H9 (cell line): ENCODE measurements around the gene ADARB2. TPM values are rescaled to one million over a fixed set of nuclear protein-coding genes. Genes with fewer than 3 reads are reported as not detected.

Experiments
- DNase-seq: peaks from one replicate; pipeline ENCODE4 v3.0.0-alpha.2; 2017
- H2AFZ ChIP-seq: one replicate; pipeline ENCODE4 v1.6.1; 2013; ENCODE audit warnings: mild to moderate bottlenecking, low read length, control low read depth, moderate library complexity
- H2AK5ac ChIP-seq: 2 replicates; pipeline ENCODE4 v1.6.1; 2013; ENCODE audit warnings: low read length, control low read depth, mixed read lengths; ENCODE audit not compliant: insufficient read length
- H2BK120ac ChIP-seq: one replicate; pipeline ENCODE4 v1.6.1; 2013; ENCODE audit warnings: low read depth, mild to moderate bottlenecking, low read length, control low read depth, inconsistent platforms; ENCODE audit not compliant: poor library complexity, severe bottlenecking
- H2BK12ac ChIP-seq: 2 replicates; pipeline ENCODE4 v1.6.1; 2013; ENCODE audit warnings: low read length, control low read depth, mixed read lengths, low read depth; ENCODE audit not compliant: insufficient read length
- H2BK15ac ChIP-seq: 2 replicates; pipeline ENCODE4 v1.6.1; 2013; ENCODE audit warnings: low read depth, low read length, control low read depth
- H2BK20ac ChIP-seq: one replicate; pipeline ENCODE4 v1.6.1; 2013; ENCODE audit warnings: low read depth, mild to moderate bottlenecking, low read length, control low read depth, inconsistent platforms; ENCODE audit not compliant: poor library complexity, severe bottlenecking
- H2BK5ac ChIP-seq: 2 replicates; pipeline ENCODE4 v1.6.1; 2013; ENCODE audit warnings: low read length, control low read depth, mixed read lengths; ENCODE audit not compliant: insufficient read length
- H3K14ac ChIP-seq: 2 replicates; pipeline ENCODE4 v1.6.1; 2013; ENCODE audit warnings: low read length, control low read depth; ENCODE audit not compliant: insufficient read depth
- H3K18ac ChIP-seq: 2 replicates; pipeline ENCODE4 v1.6.1; 2013; ENCODE audit warnings: low read depth, mild to moderate bottlenecking, mixed read lengths, low read length, control low read depth; ENCODE audit not compliant: insufficient read length
- H3K23ac ChIP-seq: 2 replicates; pipeline ENCODE4 v1.6.1; 2013; ENCODE audit warnings: low read length, control low read depth, mixed read lengths, low read depth; ENCODE audit not compliant: insufficient read length
- H3K23me2 ChIP-seq: 2 replicates; pipeline ENCODE4 v1.6.1; 2013; ENCODE audit warnings: low read depth, mild to moderate bottlenecking, mixed read lengths, low read length, control low read depth; ENCODE audit not compliant: insufficient read length, poor library complexity, severe bottlenecking
- H3K27ac ChIP-seq: 2 replicates; pipeline ENCODE4 v1.5.1; 2013; ENCODE audit warnings: low read length, control low read depth, mixed read lengths, low read depth; ENCODE audit not compliant: insufficient read length
- H3K27me3 ChIP-seq: 2 replicates; pipeline ENCODE4 v1.6.1; 2013; ENCODE audit warnings: low read length, control low read depth, inconsistent platforms; ENCODE audit not compliant: insufficient read depth
- H3K4ac ChIP-seq: 2 replicates; pipeline ENCODE4 v1.6.1; 2013; ENCODE audit warnings: low read depth, mild to moderate bottlenecking, control low read depth, inconsistent platforms, low read length, moderate library complexity
- H3K4me1 ChIP-seq: 2 replicates; pipeline ENCODE4 v1.6.1; 2013; ENCODE audit warnings: low read length, control low read depth, inconsistent platforms; ENCODE audit not compliant: insufficient read depth
- H3K4me2 ChIP-seq: 2 replicates; pipeline ENCODE4 v1.6.1; 2013; ENCODE audit warnings: low read length, control low read depth, mixed read lengths; ENCODE audit not compliant: insufficient read length, insufficient read depth
- H3K56ac ChIP-seq: 2 replicates; pipeline ENCODE4 v1.6.1; 2013; ENCODE audit warnings: low read depth, mild to moderate bottlenecking, mixed read lengths, low read length, control low read depth; ENCODE audit not compliant: insufficient read length
- H3K79me1 ChIP-seq: 2 replicates; pipeline ENCODE4 v1.6.1; 2013; ENCODE audit warnings: low read depth, mild to moderate bottlenecking, moderate library complexity, low read length, control low read depth, inconsistent platforms; ENCODE audit not compliant: insufficient read depth, poor library complexity, severe bottlenecking
- H3K79me2 ChIP-seq: 2 replicates; pipeline ENCODE4 v1.6.1; 2013; ENCODE audit warnings: low read length, control low read depth, inconsistent platforms; ENCODE audit not compliant: insufficient read depth
- H3K9ac ChIP-seq: 2 replicates; pipeline ENCODE4 v1.6.1; 2013; ENCODE audit warnings: low read length, control low read depth, mixed read lengths; ENCODE audit not compliant: insufficient read length; ENCODE audit errors: extremely low read depth
- H3K9me3 ChIP-seq: one replicate; pipeline ENCODE4 v1.6.1; 2013; ENCODE audit warnings: low read depth, low read length, inconsistent platforms; ENCODE audit not compliant: control insufficient read depth
- H3T11ph ChIP-seq: one replicate; pipeline ENCODE4 v1.6.1; 2013; ENCODE audit warnings: mild to moderate bottlenecking, low read length, control low read depth, inconsistent platforms
- H4K20me1 ChIP-seq: one replicate; pipeline ENCODE4 v1.6.1; 2013; ENCODE audit not compliant: control insufficient read depth, insufficient read length, insufficient read depth
- H4K5ac ChIP-seq: 2 replicates; pipeline ENCODE4 v1.6.1; 2013; ENCODE audit warnings: low read depth, mild to moderate bottlenecking, mixed read lengths, low read length, control low read depth; ENCODE audit not compliant: insufficient read length
- H4K8ac ChIP-seq: replicated peaks from 2 replicates; pipeline ENCODE4 v1.6.1; 2013; ENCODE audit warnings: low read length, control low read depth, mixed read lengths, low read depth; ENCODE audit not compliant: insufficient read length
- H4K91ac ChIP-seq: 2 replicates; pipeline ENCODE4 v1.6.1; 2013; ENCODE audit warnings: low read depth, mild to moderate bottlenecking, moderate library complexity, mixed read lengths, low read length, control low read depth; ENCODE audit not compliant: insufficient read length
- H3K27ac Mint-ChIP-seq, 3 experiments: 2 replicates in 2 of 3; 3 replicates in 1 of 3; pipeline ENCODE4 v1.8.0; 2020 to 2021; ENCODE audit warnings: mixed read lengths in 3 of 3, mild to moderate bottlenecking in 1 of 3, moderate library complexity in 1 of 3
- H3K27me3 Mint-ChIP-seq: 2 replicates; pipeline ENCODE4 v1.8.0; 2021; ENCODE audit warnings: low read depth, mild to moderate bottlenecking, moderate library complexity, mixed read lengths
- H3K36me3 Mint-ChIP-seq, 3 experiments: 2 replicates in 2 of 3; 3 replicates in 1 of 3; pipeline ENCODE4 v1.8.0; 2020 to 2021; ENCODE audit warnings: low read depth in 3 of 3, mixed read lengths in 3 of 3; ENCODE audit not compliant: insufficient read depth in 1 of 3
- H3K4me1 Mint-ChIP-seq, 2 experiments: 2 replicates each; pipeline ENCODE4 v1.8.0; 2020; ENCODE audit warnings: mixed read lengths in 2 of 2
- H3K4me3 Mint-ChIP-seq, 2 experiments: 2 replicates in 1 of 2; 3 replicates in 1 of 2; pipeline ENCODE4 v1.8.0; 2020 to 2021; ENCODE audit warnings: mild to moderate bottlenecking in 2 of 2, mixed read lengths in 2 of 2, moderate library complexity in 1 of 2
- H3K9me3 Mint-ChIP-seq, 2 experiments: 2 replicates in 1 of 2; 3 replicates in 1 of 2; pipeline ENCODE4 v1.8.0; 2020; ENCODE audit warnings: mild to moderate bottlenecking in 2 of 2, mixed read lengths in 2 of 2, moderate library complexity in 1 of 2
- WGBS: extraction: QIAGEN DNeasy Blood & Tissue Kit; methylation state at CpG from one replicate; pipeline ENCODE4 v1.1.7; 2013; ENCODE audit warnings: missing lambda C conversion rate, low lambda C conversion rate, mixed read lengths; ENCODE audit not compliant: insufficient read length; ENCODE audit errors: extremely low coverage; 5-methylcytosine and 5-hydroxymethylcytosine counted together
- total RNA-seq: library from RNA; stranded (reverse); gene quantifications from 2 replicates; pipeline ENCODE4 v1.2.1, GENCODE V29; 2021
- TF ChIP-seq, protein P1 (sequence below): fragments of 200-600 bp; sonication (generic); conservative IDR thresholded peaks from 3 replicates; pipeline ENCODE4 v1.8.0; 2021; ENCODE audit warnings: antibody characterized with exemption, mild to moderate bottlenecking

The ADARB2 gene
- total RNA-seq, 1 experiment from 2014 or later = 0.87 TPM

DNA sequence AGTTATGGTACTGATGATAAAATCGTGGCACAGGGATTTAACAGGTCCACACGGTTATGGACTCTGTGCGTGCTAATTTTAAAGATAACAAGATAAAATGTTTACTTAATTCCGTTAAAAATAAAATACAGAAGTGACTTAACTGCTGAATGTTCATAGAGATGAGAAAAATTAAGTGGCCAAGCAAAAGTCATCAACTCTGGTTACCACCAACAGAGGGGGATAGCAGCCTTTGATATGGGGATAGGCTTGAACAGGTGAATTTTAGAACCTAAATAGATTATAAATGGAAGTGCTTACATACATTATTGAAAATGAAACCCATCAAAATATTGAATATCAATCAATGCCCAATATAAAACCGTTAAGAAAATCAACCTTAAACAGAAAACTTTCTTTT lies 436.2 kb downstream of the ADARB2 start:
- Histone ChIP-seq H3K27me3 (no peaks in the 10 kb centered on the region), H3K23ac (no peak overlapping the region), H3K9me3 (no peaks in the 10 kb centered on the region), H2BK20ac (no peak overlapping the region), H3T11ph (no peak overlapping the region), H3K79me1 (no peaks in the 10 kb centered on the region), H4K8ac (no peak overlapping the region), H3K14ac (no peak overlapping the region), H4K20me1 (no peaks in the 10 kb centered on the region), H3K4ac (no peak overlapping the region), H2BK15ac (no peak overlapping the region), H2AK5ac (no peak overlapping the region), H2AFZ (no peak overlapping the region), H2BK5ac (no peak overlapping the region), H3K18ac (no peak overlapping the region), H3K56ac (no peak overlapping the region), H4K5ac (no peak overlapping the region), H2BK120ac (no peak overlapping the region), H3K4me1 (no peaks in the 10 kb centered on the region), H2BK12ac (no peak overlapping the region), H4K91ac (no peak overlapping the region), H3K23me2 (no peaks in the 10 kb centered on the region), H3K9ac (no peak overlapping the region), H3K79me2 (no peaks in the 10 kb centered on the region), H3K27ac (no peak overlapping the region), H3K4me2 (no peak overlapping the region)
- Mint-ChIP-seq H3K4me3 (no peak overlapping the region), H3K36me3 (peaks cover 0 to 6% (median 4%) of the 10 kb centered on the region in 3 experiments; a peak in 2 of 7 replicates), H3K27ac (no peak overlapping the region), H3K9me3 (peaks cover 0 to 11% of the 10 kb centered on the region in 2 experiments; a peak in 2 of 5 replicates), H3K4me1 (peaks cover 22 to 24% of the 10 kb centered on the region in 2 experiments), H3K27me3 (peaks cover 1% of the 10 kb centered on the region)
- no peak for DNase-seq
- TF ChIP-seq, protein P1, sequence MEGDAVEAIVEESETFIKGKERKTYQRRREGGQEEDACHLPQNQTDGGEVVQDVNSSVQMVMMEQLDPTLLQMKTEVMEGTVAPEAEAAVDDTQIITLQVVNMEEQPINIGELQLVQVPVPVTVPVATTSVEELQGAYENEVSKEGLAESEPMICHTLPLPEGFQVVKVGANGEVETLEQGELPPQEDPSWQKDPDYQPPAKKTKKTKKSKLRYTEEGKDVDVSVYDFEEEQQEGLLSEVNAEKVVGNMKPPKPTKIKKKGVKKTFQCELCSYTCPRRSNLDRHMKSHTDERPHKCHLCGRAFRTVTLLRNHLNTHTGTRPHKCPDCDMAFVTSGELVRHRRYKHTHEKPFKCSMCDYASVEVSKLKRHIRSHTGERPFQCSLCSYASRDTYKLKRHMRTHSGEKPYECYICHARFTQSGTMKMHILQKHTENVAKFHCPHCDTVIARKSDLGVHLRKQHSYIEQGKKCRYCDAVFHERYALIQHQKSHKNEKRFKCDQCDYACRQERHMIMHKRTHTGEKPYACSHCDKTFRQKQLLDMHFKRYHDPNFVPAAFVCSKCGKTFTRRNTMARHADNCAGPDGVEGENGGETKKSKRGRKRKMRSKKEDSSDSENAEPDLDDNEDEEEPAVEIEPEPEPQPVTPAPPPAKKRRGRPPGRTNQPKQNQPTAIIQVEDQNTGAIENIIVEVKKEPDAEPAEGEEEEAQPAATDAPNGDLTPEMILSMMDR = no peak
- no CpG with 5 or more reads among the region's 5 CpGs for WGBS
